A549 (cell line): Measurements from ENCODE around the gene S1PR1. TPM values are rescaled to one million over a fixed set of nuclear protein-coding genes. Genes with fewer than 3 reads are reported as not detected.

Source experiments
- ATAC-seq, 2 experiments: fragments of 200-7000 bp in 1 of 2; fragments of >200 bp in 1 of 2; cut with Nextera tagmentation in 1 of 2; cut with Tn5 transposase in 1 of 2; 3 replicates each; pipeline versions ENCODE4 v1.8.0 to v1.9.1; 2018 to 2020; ENCODE audit warnings: mild to moderate bottlenecking in 1 of 2, moderate library complexity in 1 of 2
- CTCF ChIA-PET: fragments of 300-600 bp; sonication (Branson Sonifier 250); formaldehyde crosslinking; extraction: SDS; loops from one replicate; lab custom pipeline; 2021; ENCODE audit warnings: antibody characterized with exemption, inconsistent platforms; lab: Yijun Ruan, JAX
- POLR2A ChIA-PET: fragments of 350-600 bp; formaldehyde crosslinking; extraction: SDS; loops from one replicate; lab custom pipeline; 2021; ENCODE audit warnings: antibody characterized with exemption, inconsistent platforms; lab: Yijun Ruan, JAX
- DNase-seq, 2 experiments: peaks; one replicate each; pipeline versions ENCODE4 v3.0.0 to v3.0.0-alpha.2; 2011 to 2016; ENCODE audit warnings: low read depth in 1 of 2, low spot score in 1 of 2
- FAIRE-seq: peaks from 2 replicates; lab custom pipeline; 2011; peaks lifted over from hg19 to GRCh38; lab: Jason Lieb, UNC
- H3K27ac ChIP-seq, 2 experiments: fragments of >200 bp; sonication (Bioruptor Twin); formaldehyde crosslinking; 3 replicates each; pipeline ENCODE4 v1.5.1; 2016 to 2017
- H3K4me1 ChIP-seq: fragments of >200 bp; sonication (Bioruptor Twin); formaldehyde crosslinking; 3 replicates; pipeline ENCODE4 v1.6.1; 2016
- H3K4me2 ChIP-seq: fragments of >200 bp; sonication (Bioruptor Twin); formaldehyde crosslinking; 3 replicates; pipeline ENCODE4 v1.6.1; 2016
- H3K4me3 ChIP-seq: fragments of >200 bp; sonication (Bioruptor Twin); formaldehyde crosslinking; 3 replicates; pipeline ENCODE4 v1.5.1; 2016
- H3K9me3 ChIP-seq: fragments of >200 bp; sonication (Bioruptor Twin); formaldehyde crosslinking; 3 replicates; pipeline ENCODE4 v1.6.1; 2016
- BCL3 ChIP-seq: fragments of >200 bp; sonication (Bioruptor Twin); formaldehyde crosslinking; IDR thresholded peaks from 3 replicates; pipeline ENCODE4 v1.6.1; 2016
- BHLHE40 ChIP-seq: IDR thresholded peaks from 2 replicates; pipeline ENCODE4 v1.6.1; 2012; ENCODE audit warnings: low read depth, low read length, inconsistent platforms
- CBX2 ChIP-seq: fragments of 200-600 bp; sonication (generic); IDR thresholded peaks from 2 replicates; pipeline ENCODE4 v1.6.1; 2016; ENCODE audit warnings: low read depth, mild to moderate bottlenecking, borderline replicate concordance
- CBX8 ChIP-seq: fragments of 200-600 bp; sonication (generic); IDR thresholded peaks from 2 replicates; pipeline ENCODE4 v1.6.1; 2016
- CHD2 ChIP-seq: fragments of 150-350 bp; IDR thresholded peaks from 2 replicates; pipeline ENCODE4 v1.6.1; 2014; ENCODE audit warnings: low read length; ENCODE audit not compliant: partially characterized antibody
- CHD4 ChIP-seq: fragments of 200-600 bp; sonication (generic); IDR thresholded peaks from 2 replicates; pipeline ENCODE4 v1.6.1; 2016; ENCODE audit warnings: antibody characterized with exemption, mild to moderate bottlenecking, borderline replicate concordance
- EHMT2 ChIP-seq: fragments of 200-600 bp; sonication (generic); IDR thresholded peaks from 2 replicates; pipeline ENCODE4 v1.6.1; 2016; ENCODE audit warnings: antibody characterized with exemption, low read depth, mild to moderate bottlenecking, moderate library complexity
- ELK1 ChIP-seq: fragments of 150-350 bp; IDR thresholded peaks from 2 replicates; pipeline ENCODE4 v1.6.1; 2014; ENCODE audit warnings: low read depth, mild to moderate bottlenecking, low read length
- FOXS1 ChIP-seq: fragments of 250-450 bp; sonication (Bioruptor Pico); IDR thresholded peaks from 2 replicates; pipeline ENCODE4 v1.5.0; 2020; ENCODE audit warnings: mild to moderate bottlenecking, moderate library complexity
- GATA3 ChIP-seq: IDR thresholded peaks from 2 replicates; pipeline ENCODE4 v1.6.1; 2012; ENCODE audit warnings: borderline replicate concordance
- HOXB13 ChIP-seq: fragments of 250-450 bp; sonication (Bioruptor Pico); IDR thresholded peaks from 2 replicates; pipeline ENCODE4 v1.5.0; 2020; ENCODE audit warnings: low read depth, mild to moderate bottlenecking, moderate library complexity
- HOXB5 ChIP-seq: fragments of 250-450 bp; sonication (Bioruptor Pico); IDR thresholded peaks from 2 replicates; pipeline ENCODE4 v1.5.0; 2020; ENCODE audit warnings: mild to moderate bottlenecking, moderate library complexity
- JUN ChIP-seq, 2 experiments: fragments of >200 bp; sonication (Bioruptor Twin); formaldehyde crosslinking; IDR thresholded peaks; 2 replicates in 1 of 2; 3 replicates in 1 of 2; pipeline ENCODE4 v1.6.1; 2016 to 2017
- JUNB ChIP-seq: fragments of >200 bp; sonication (Bioruptor Twin); formaldehyde crosslinking; IDR thresholded peaks from 2 replicates; pipeline ENCODE4 v1.6.1; 2016
- KDM5A ChIP-seq: fragments of 200-600 bp; sonication (generic); IDR thresholded peaks from 2 replicates; pipeline ENCODE4 v1.6.1; 2016; ENCODE audit warnings: antibody characterized with exemption, mild to moderate bottlenecking
- NFE2L2 ChIP-seq: fragments of 150-350 bp; conservative IDR thresholded peaks from 2 replicates; pipeline ENCODE4 v1.6.1; 2014; ENCODE audit warnings: low read length
- PHF8 ChIP-seq: fragments of 200-600 bp; sonication (generic); IDR thresholded peaks from 2 replicates; pipeline ENCODE4 v1.6.1; 2016; ENCODE audit warnings: low read depth, mild to moderate bottlenecking, antibody characterized with exemption, moderate library complexity, borderline replicate concordance
- POLR2A ChIP-seq: IDR thresholded peaks from 2 replicates; pipeline ENCODE4 v1.6.1; 2012; ENCODE audit warnings: mild to moderate bottlenecking, low read length
- POLR2AphosphoS2 ChIP-seq: conservative IDR thresholded peaks from 2 replicates; pipeline ENCODE4 v1.6.1; 2012; ENCODE audit warnings: low read length, improper control_type of control experiment, inconsistent platforms
- RAD21 ChIP-seq, 2 experiments: fragments of >200 bp in 1 of 2; sonication (Bioruptor Twin) in 1 of 2; formaldehyde crosslinking in 1 of 2; IDR thresholded peaks in 1 of 2; conservative IDR thresholded peaks in 1 of 2; 2 replicates in 1 of 2; 3 replicates in 1 of 2; pipeline ENCODE4 v1.6.1; 2012 to 2018; ENCODE audit warnings: inconsistent platforms in 1 of 2
- REST ChIP-seq: fragments of 200-600 bp; sonication (generic); IDR thresholded peaks from 2 replicates; pipeline ENCODE4 v1.6.1; 2016; ENCODE audit warnings: antibody characterized with exemption, mild to moderate bottlenecking, moderate library complexity
- SMC3 ChIP-seq: fragments of >200 bp; sonication (Bioruptor Twin); formaldehyde crosslinking; IDR thresholded peaks from 3 replicates; pipeline ENCODE4 v1.6.1; 2018; ENCODE audit warnings: inconsistent platforms
- TFCP2L1 ChIP-seq: fragments of 250-450 bp; sonication (Bioruptor Pico); IDR thresholded peaks from 2 replicates; pipeline ENCODE4 v1.5.0; 2021; ENCODE audit warnings: mild to moderate bottlenecking
- USF2 ChIP-seq: fragments of 450-650 bp; IDR thresholded peaks from 2 replicates; pipeline ENCODE4 v1.6.1; 2014; ENCODE audit warnings: antibody characterized with exemption
- ZFP36 ChIP-seq: fragments of 450-650 bp; IDR thresholded peaks from 2 replicates; pipeline ENCODE4 v1.6.1; 2014; ENCODE audit warnings: borderline replicate concordance; ENCODE audit not compliant: partially characterized antibody
- ZNF302 ChIP-seq: fragments of 250-450 bp; sonication (Bioruptor Pico); IDR thresholded peaks from 2 replicates; pipeline ENCODE4 v1.9.0; 2021; ENCODE audit warnings: inconsistent platforms, mild to moderate bottlenecking, moderate library complexity
- ZSCAN20 ChIP-seq: fragments of 250-450 bp; sonication (Bioruptor Pico); IDR thresholded peaks from 2 replicates; pipeline ENCODE4 v1.8.0; 2022; ENCODE audit warnings: mild to moderate bottlenecking, moderate library complexity
- WGBS: methylation state at CpG from one replicate; pipeline ENCODE4 v1.1.6; 2017; ENCODE audit errors: missing lambda C conversion rate; 5-methylcytosine and 5-hydroxymethylcytosine counted together
- polyA plus RNA-seq, 4 experiments: library from polyadenylated mRNA; depleted of rRNA in 3 of 4; stranded (reverse); fragments of >200 nt; fragmentation: RNase III in 1 of 4; extraction: RNeasy Plus Mini Kit Qiagen cat#74134 plus additional on column Dnase treatment in 1 of 4; gene quantifications; 2 replicates in 3 of 4; 3 replicates in 1 of 4; pipeline ENCODE4 v1.2.3, GENCODE V29; 2011 to 2017

Gene S1PR1
- polyA plus RNA-seq, 2 of the 4 experiments (the other 2 are of a cell fraction) = 0.06 TPM; not detected in 1

GRCh38 chr1:101245246-101245927 is 8.6 kb downstream of the S1PR1 start:
- CTCF ChIA-PET = interaction anchor here (1.2 kb wide), 1 partner anchor 43 kb away, joined by 3 read pairs; no protein-coding TSS in a partner anchor
- Histone ChIP-seq H3K4me1 (no peaks in the 10 kb centered on the region), H3K4me2 (no peak overlapping the region), H3K4me3 (no peak overlapping the region), H3K27ac (no peak overlapping the region), H3K9me3 (no peaks in the 10 kb centered on the region)
- no peak for ATAC-seq
- no peak for FAIRE-seq
- 43% methylated on average over 2 of the region's 2 CpGs for WGBS
- no peak for DNase-seq
- POLR2A ChIA-PET = no interaction called here
- no peak for TF ChIP-seq USF2
- no peak for TF ChIP-seq RAD21 (conservative IDR thresholded peaks at IDR 0.05 in 1 of 2, IDR thresholded peaks at IDR 0.05 in 1 of 2)
- TF ChIP-seq CHD2 = no peak
- TF ChIP-seq GATA3 = no peak
- TF ChIP-seq JUN (IDR thresholded peaks at IDR 0.05) = no peak
- TF ChIP-seq CBX8 = no peak
- no peak for TF ChIP-seq JUNB
- no peak for TF ChIP-seq NFE2L2
- no peak for TF ChIP-seq HOXB13 (CRISPR knock-in tag)

- FAIRE-seq (no peak), ATAC-seq (no peak), DNase-seq (no peak)
- TF ChIP-seq POLR2AphosphoS2 (no peak), FOXS1 (no peak), HOXB5 (CRISPR knock-in tag) (no peak), ZSCAN20 (CRISPR knock-in tag) (no peak), ELK1 (no peak), ZFP36 (no peak), ZNF302 (CRISPR knock-in tag) (no peak), SMC3 (no peak), POLR2A (no peak), PHF8 (no peak), TFCP2L1 (CRISPR knock-in tag) (no peak), JUN (IDR thresholded peaks at IDR 0.05) (no peak)
- H3K4me3 ChIP-seq = no peak overlapping the region
- H3K27ac ChIP-seq = no peak overlapping the region
- ChIA-PET CTCF (interaction anchor here (1.5 to 6.8 kb wide), 2 partner anchors 9 to 13 kb away, joined by 3 to 44 read pairs; partner anchors contain the start of gene S1PR1), POLR2A (no interaction called here)
- 26% methylated on average over 6 of the region's 6 CpGs for WGBS
- H3K9me3 ChIP-seq = no peaks in the 10 kb centered on the region
- no peaks in the 10 kb centered on the region for H3K4me1 ChIP-seq
- H3K4me2 ChIP-seq = no peak overlapping the region
Measured at GRCh38 chr1:101247404-101248287, 10.8 kb downstream of the S1PR1 start.

GRCh38 chr1:101250222-101250621 is 13.4 kb downstream of the S1PR1 start:
- Histone ChIP-seq H3K9me3 (no peaks in the 10 kb centered on the region), H3K4me3 (no peak overlapping the region), H3K4me1 (no peaks in the 10 kb centered on the region), H3K4me2 (no peak overlapping the region), H3K27ac (no peak overlapping the region)
- ChIA-PET POLR2A (no interaction called here), CTCF (interaction anchor here (6.8 kb wide), 1 partner anchor 12 kb away, joined by 44 read pairs; the partner anchor contains the start of gene S1PR1)
- FAIRE-seq (no peak), ATAC-seq (no peak), DNase-seq (no peak)
- 70% methylated on average over 3 of the region's 3 CpGs for WGBS
- TF ChIP-seq EHMT2 (no peak), HOXB13 (CRISPR knock-in tag) (no peak), BCL3 (no peak), CBX2 (no peak), REST (no peak), KDM5A (no peak), BHLHE40 (no peak), CHD4 (no peak)
